Activated naive CD4-positive, alpha-beta T cell treated with Interleukin-2 at 50 U/mL for 16 hours (primary cell): ENCODE data around the gene TDO2.

Experiments used
- DNase-seq: peaks from one replicate; pipeline ENCODE4 v3.0.0-alpha.2; 2020

Gene TDO2

GRCh38 chr4:155954939-155955338, 51.4 kb downstream of the TDO2 start:
- DNase-seq, result no peak

- DNase-seq, result no peak
These were observed 53.0 kb downstream of the TDO2 start for GRCh38 chr4:155956461-155956860.

GRCh38 chr4:155959417-155959816, 55.9 kb downstream of the TDO2 start:
- no peak for DNase-seq

- no peak for DNase-seq
These were observed 57.0 kb downstream of the TDO2 start for GRCh38 chr4:155960522-155960921.

- no peak for DNase-seq
These were observed 58.1 kb downstream of the TDO2 start for GRCh38 chr4:155961575-155961974.

- no peak for DNase-seq
These were observed 59.3 kb downstream of the TDO2 start for GRCh38 chr4:155962767-155963166.

- no peak for DNase-seq
These were observed 60.8 kb downstream of the TDO2 start for GRCh38 chr4:155964016-155964891.

GRCh38 chr4:155966171-155966570, 62.7 kb downstream of the TDO2 start:
- DNase-seq, result no peak

- no peak for DNase-seq
These were observed 63.4 kb downstream of the TDO2 start for GRCh38 chr4:155966731-155967395.
